Neural cell (in vitro differentiated cells): ENCODE data around the gene CDK4. TPM values are rescaled to one million over a fixed set of nuclear protein-coding genes. Genes with fewer than 3 reads are reported as not detected.

Source experiments
- H2AFZ ChIP-seq: fragments of 200-600, 300-800 bp; sonication (generic), shearing (Covaris generic); 2 replicates; pipeline ENCODE4 v1.6.0; 2014; ENCODE audit warnings: low read depth, mild to moderate bottlenecking, antibody characterized with exemption, low read length, moderate library complexity
- H3F3A ChIP-seq: fragments of 200-600 bp; shearing (Covaris generic); 2 replicates; pipeline ENCODE4 v1.6.1; 2016; ENCODE audit warnings: mild to moderate bottlenecking, moderate library complexity, mixed read lengths, antibody characterized with exemption, low read length; ENCODE audit not compliant: insufficient read depth, poor library complexity, severe bottlenecking
- H3K27ac ChIP-seq: fragments of 200-600, 300-800 bp; sonication (generic), shearing (Covaris generic); 2 replicates; pipeline ENCODE4 v1.5.1; 2014; ENCODE audit warnings: mild to moderate bottlenecking, low read length, moderate library complexity
- H3K27me3 ChIP-seq: fragments of 300-800, 200-600 bp; sonication (generic), shearing (Covaris generic); 2 replicates; pipeline ENCODE4 v1.6.0; 2014; ENCODE audit warnings: mild to moderate bottlenecking, low read depth, low read length, moderate library complexity; ENCODE audit not compliant: insufficient read depth
- H3K36me3 ChIP-seq: fragments of 300-800, 200-600 bp; sonication (generic), shearing (Covaris generic); 2 replicates; pipeline ENCODE4 v1.5.1; 2014; ENCODE audit warnings: mild to moderate bottlenecking, antibody characterized with exemption, low read length, moderate library complexity; ENCODE audit not compliant: insufficient read depth
- H3K4me2 ChIP-seq: fragments of 300-800, 200-600 bp; sonication (generic), shearing (Covaris generic); 2 replicates; pipeline ENCODE4 v1.6.0; 2014; ENCODE audit warnings: mild to moderate bottlenecking, low read length
- H3K4me3 ChIP-seq: fragments of 300-800, 200-600 bp; sonication (generic), shearing (Covaris generic); 2 replicates; pipeline ENCODE4 v1.5.1; 2014; ENCODE audit warnings: mild to moderate bottlenecking, low read length, moderate library complexity
- H3K79me2 ChIP-seq: fragments of 200-600 bp; shearing (Covaris generic); replicated peaks from 2 replicates; pipeline ENCODE4 v1.6.0; 2014; ENCODE audit warnings: mild to moderate bottlenecking, low read length, moderate library complexity; ENCODE audit not compliant: insufficient read depth
- H3K9ac ChIP-seq: fragments of 300-800, 200-600 bp; sonication (generic), shearing (Covaris generic); 2 replicates; pipeline ENCODE4 v1.6.1; 2016; ENCODE audit warnings: mild to moderate bottlenecking, low read length, mixed read lengths
- H3K9me2 ChIP-seq: fragments of 200-600 bp; shearing (Covaris generic); 2 replicates; pipeline ENCODE4 v1.6.1; 2016; ENCODE audit warnings: mild to moderate bottlenecking, low read length, mixed read lengths; ENCODE audit not compliant: insufficient read depth
- H3K9me3 ChIP-seq: fragments of 200-600, 300-800 bp; sonication (generic), shearing (Covaris generic); 2 replicates; pipeline ENCODE4 v1.6.1; 2016; ENCODE audit warnings: mild to moderate bottlenecking, mixed run types, low read length, moderate library complexity, mixed read lengths
- H4K20me1 ChIP-seq: fragments of 200-600 bp; shearing (Covaris generic); 2 replicates; pipeline ENCODE4 v1.6.1; 2016; ENCODE audit warnings: mild to moderate bottlenecking, mixed run types; ENCODE audit not compliant: insufficient read depth
- CTCF ChIP-seq: fragments of 450-650 bp; IDR thresholded peaks from 2 replicates; pipeline ENCODE4 v1.5.1; 2014; ENCODE audit warnings: antibody characterized with exemption, mild to moderate bottlenecking, moderate library complexity; ENCODE audit not compliant: poor library complexity, severe bottlenecking
- EP300 ChIP-seq: fragments of 450-650 bp; conservative IDR thresholded peaks from 2 replicates; pipeline ENCODE4 v1.6.1; 2014; ENCODE audit warnings: antibody characterized with exemption, mild to moderate bottlenecking, moderate library complexity; ENCODE audit not compliant: poor library complexity, severe bottlenecking
- EZH2 ChIP-seq: fragments of 200-600, 300-800 bp; shearing (Covaris generic), sonication (generic); IDR thresholded peaks from 2 replicates; pipeline ENCODE4 v1.6.1; 2014; ENCODE audit warnings: antibody characterized with exemption, low read length, borderline replicate concordance, mild to moderate bottlenecking; ENCODE audit not compliant: insufficient read depth, poor library complexity, severe bottlenecking
- MXI1 ChIP-seq: fragments of 450-650 bp; conservative IDR thresholded peaks from 2 replicates; pipeline ENCODE4 v1.6.1; 2014; ENCODE audit warnings: antibody characterized with exemption, mild to moderate bottlenecking; ENCODE audit not compliant: poor library complexity, severe bottlenecking
- POLR2AphosphoS5 ChIP-seq: IDR thresholded peaks from 2 replicates; pipeline ENCODE4 v1.6.1; 2012
- RAD21 ChIP-seq: fragments of 450-650 bp; conservative IDR thresholded peaks from 2 replicates; pipeline ENCODE4 v1.6.1; 2014; ENCODE audit warnings: antibody characterized with exemption, mild to moderate bottlenecking, moderate library complexity
- REST ChIP-seq: IDR thresholded peaks from 2 replicates; pipeline ENCODE4 v1.6.1; 2012; ENCODE audit warnings: borderline replicate concordance
- SMC3 ChIP-seq: fragments of 450-650 bp; conservative IDR thresholded peaks from 2 replicates; pipeline ENCODE4 v1.6.1; 2014; ENCODE audit warnings: antibody characterized with exemption, mild to moderate bottlenecking, moderate library complexity; ENCODE audit not compliant: poor library complexity
- TAF1 ChIP-seq: IDR thresholded peaks from 2 replicates; pipeline ENCODE4 v1.6.1; 2012; ENCODE audit warnings: low read depth
- polyA plus RNA-seq: library from polyadenylated mRNA; depleted of rRNA; stranded (reverse); fragments of >200 nt; gene quantifications from 2 replicates; pipeline ENCODE4 v1.2.3, GENCODE V29; 2014

CDK4 gene
- polyA plus RNA-seq, 1 donor from 2014 or later = 104 TPM

- TF ChIP-seq TAF1 (no peak), CTCF (no peak), RAD21 (no peak), REST (no peak)
- peaks cover 20% of the 10 kb centered on the region for H3K79me2 ChIP-seq
- peak overlapping the region; percentile 80 for H3K9ac ChIP-seq
- H3K9me3 ChIP-seq = no peaks in the 10 kb centered on the region
- no peak overlapping the region for H3K4me2 ChIP-seq
- H3K36me3 ChIP-seq = no peaks in the 10 kb centered on the region
- H2AFZ ChIP-seq = no peak overlapping the region
- H4K20me1 ChIP-seq = no peaks in the 10 kb centered on the region
- no peaks in the 10 kb centered on the region for H3K27me3 ChIP-seq
- H3K9me2 ChIP-seq = no peaks in the 10 kb centered on the region
- no peaks in the 10 kb centered on the region for H3F3A ChIP-seq
- peak overlapping the region; percentile 89 for H3K4me3 ChIP-seq
- H3K27ac ChIP-seq = peak overlapping the region; percentile 39
These were observed 3.0 kb upstream of the CDK4 start for GRCh38 chr12:57755194-57755453.

GRCh38 chr12:57754411-57755193, 2.5 kb upstream of the CDK4 start, which contains the start of gene MARCHF9:
Gene MARCHF9, plus strand, starts transcription at chr12:57755103. Its CDS starts 426 bp downstream, at chr12:57755529.
- Histone ChIP-seq H3K4me2 (peak within 1 kb of the TSS; percentile 91), H3K9me2 (no peaks in the 10 kb centered on the region), H3K27ac (peak within 1 kb of the TSS; percentile 77), H3K9ac (peak within 1 kb of the TSS; percentile 80), H3K9me3 (no peaks in the 10 kb centered on the region), H3K79me2 (peaks cover 20% of the 10 kb centered on the region), H2AFZ (peak within 1 kb of the TSS; percentile 49), H3K27me3 (no peaks in the 10 kb centered on the region), H3F3A (no peaks in the 10 kb centered on the region), H3K36me3 (no peaks in the 10 kb centered on the region), H4K20me1 (no peaks in the 10 kb centered on the region), H3K4me3 (peak within 1 kb of the TSS; percentile 89)
- TF ChIP-seq SMC3 (no peak), POLR2AphosphoS5 (peak; percentile 70), EP300 (peak; percentile 37), MXI1 (peak; percentile 62), TAF1 (peak; percentile 5), REST (peak; percentile 18), CTCF (no peak), EZH2 (no peak), RAD21 (peak; percentile 32)
